ENCODE data around the gene BRAP. TPM values are rescaled to one million over a fixed set of nuclear protein-coding genes. Genes with fewer than 3 reads are reported as not detected.

The BRAP gene
- polyA plus RNA-seq, 3 donors: 7.0 to 14.5 (median 10.2) TPM

DNA sequence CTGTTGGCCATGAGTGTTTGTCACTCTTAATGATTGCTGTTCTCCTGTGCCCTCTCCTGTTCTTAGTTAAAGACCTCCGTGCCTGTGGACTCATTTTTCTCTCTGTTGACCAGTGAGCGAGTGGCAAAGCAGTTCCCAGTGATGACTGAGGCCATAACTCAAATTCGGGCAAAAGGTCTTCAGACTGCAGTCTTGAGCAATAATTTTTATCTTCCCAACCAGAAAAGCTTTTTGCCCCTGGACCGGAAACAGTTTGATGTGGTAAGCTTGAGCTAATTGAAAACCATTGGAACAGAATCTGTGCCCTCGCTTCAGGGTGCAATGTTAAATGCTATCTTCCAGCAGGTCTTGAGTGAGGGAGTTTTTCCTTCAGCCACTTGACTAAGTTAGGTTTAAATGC, 19.9 kb upstream of the BRAP start:
- H3K4me2 ChIP-seq (replicated peaks; ENCODE audit: extremely low read depth, low read length, poor library complexity, severe bottlenecking): no peak overlapping the region
- Mint-ChIP-seq H3K4me1 (peaks cover 8% of the 10 kb centered on the region), H3K27me3 (ENCODE audit: low read depth in 3 of 3) (no peaks in the 10 kb centered on the region), H3K4me3 (no peak overlapping the region), H3K27ac (peak overlapping the region in 1 of 7 donors; percentile 37), H3K36me3 (peaks cover 69 to 95% of the 10 kb centered on the region in 2 donors), H3K9me3 (no peaks in the 10 kb centered on the region)
- H4K20me1 ChIP-seq (ENCODE audit: insufficient read depth, low read length): no peaks in the 10 kb centered on the region
- WGBS (ENCODE audit: insufficient coverage): 85% methylated on average over 2 of the region's 5 CpGs
- H3K27me3 ChIP-seq (ENCODE audit: control insufficient read depth in 2 of 2, insufficient read depth in 2 of 2, low read length in 2 of 2): no peaks in the 10 kb centered on the region
- H3K9ac ChIP-seq (ENCODE audit: insufficient read depth, low read length, poor library complexity, severe bottlenecking): no peak overlapping the region
- no peaks in the 10 kb centered on the region for H3K9me3 ChIP-seq (replicated peaks in 1 of 2; ENCODE audit: control insufficient read depth in 1 of 2, insufficient read depth in 1 of 2, low read length in 2 of 2)
- intact Hi-C loops (cut with micrococcal nuclease): no loop called here
- H3K79me2 ChIP-seq (ENCODE audit: insufficient read depth, low read length): no peaks in the 10 kb centered on the region
- H2AFZ ChIP-seq (ENCODE audit: insufficient read depth, low read depth, low read length, poor library complexity, severe bottlenecking): no peak overlapping the region
- H3K4me3 ChIP-seq (replicated peaks in 1 of 3; ENCODE audit: low read depth in 2 of 3, low read length in 3 of 3): no peak overlapping the region
- no peak for DNase-seq
- H3K36me3 ChIP-seq (replicated peaks in 1 of 2; ENCODE audit: control insufficient read depth in 1 of 2, insufficient read depth in 2 of 2, low read length in 2 of 2): peaks cover 70 to 84% of the 10 kb centered on the region in 2 donors
- peaks cover 3 to 6% of the 10 kb centered on the region in 2 donors for H3K4me1 ChIP-seq (ENCODE audit: control insufficient read depth in 1 of 2, insufficient read depth in 2 of 2, low read length in 2 of 2)
- TF ChIP-seq, protein P1, sequence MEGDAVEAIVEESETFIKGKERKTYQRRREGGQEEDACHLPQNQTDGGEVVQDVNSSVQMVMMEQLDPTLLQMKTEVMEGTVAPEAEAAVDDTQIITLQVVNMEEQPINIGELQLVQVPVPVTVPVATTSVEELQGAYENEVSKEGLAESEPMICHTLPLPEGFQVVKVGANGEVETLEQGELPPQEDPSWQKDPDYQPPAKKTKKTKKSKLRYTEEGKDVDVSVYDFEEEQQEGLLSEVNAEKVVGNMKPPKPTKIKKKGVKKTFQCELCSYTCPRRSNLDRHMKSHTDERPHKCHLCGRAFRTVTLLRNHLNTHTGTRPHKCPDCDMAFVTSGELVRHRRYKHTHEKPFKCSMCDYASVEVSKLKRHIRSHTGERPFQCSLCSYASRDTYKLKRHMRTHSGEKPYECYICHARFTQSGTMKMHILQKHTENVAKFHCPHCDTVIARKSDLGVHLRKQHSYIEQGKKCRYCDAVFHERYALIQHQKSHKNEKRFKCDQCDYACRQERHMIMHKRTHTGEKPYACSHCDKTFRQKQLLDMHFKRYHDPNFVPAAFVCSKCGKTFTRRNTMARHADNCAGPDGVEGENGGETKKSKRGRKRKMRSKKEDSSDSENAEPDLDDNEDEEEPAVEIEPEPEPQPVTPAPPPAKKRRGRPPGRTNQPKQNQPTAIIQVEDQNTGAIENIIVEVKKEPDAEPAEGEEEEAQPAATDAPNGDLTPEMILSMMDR (IDR thresholded peaks at IDR 0.05): no peak
- H3K27ac ChIP-seq (ENCODE audit: low read depth in 1 of 2, low read length in 2 of 2): no peak overlapping the region

DNA sequence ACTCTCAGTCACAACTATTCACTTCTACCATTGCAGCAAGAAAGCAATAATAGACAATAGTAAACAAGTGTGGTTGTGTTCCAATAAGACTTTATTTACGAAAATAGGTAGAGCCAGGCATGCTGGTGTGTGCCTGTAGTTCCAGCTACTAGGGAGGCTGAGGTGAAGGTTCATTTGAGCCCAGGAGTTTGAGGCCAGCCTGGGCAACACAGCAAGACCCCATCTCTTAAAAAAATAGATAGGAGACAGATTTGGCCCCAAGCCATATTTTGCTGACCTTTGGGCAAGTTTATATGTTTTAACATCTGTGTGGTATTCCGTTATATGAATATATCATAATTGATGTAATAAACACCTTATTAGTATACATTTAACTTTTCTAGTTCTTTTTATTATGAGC, 14.2 kb upstream of the BRAP start:
- intact Hi-C loops (cut with micrococcal nuclease): no loop called here
- no peaks in the 10 kb centered on the region for H3K9me3 Mint-ChIP-seq
- H3K36me3 ChIP-seq (replicated peaks in 1 of 2; ENCODE audit: control insufficient read depth in 1 of 2, insufficient read depth in 2 of 2, low read length in 2 of 2): peaks cover 68 to 88% of the 10 kb centered on the region in 2 donors

More for the DNA sequence above, 14.2 kb upstream of the BRAP start:
- Histone ChIP-seq H3K9ac (ENCODE audit: insufficient read depth, low read length, poor library complexity, severe bottlenecking) (no peak overlapping the region), H3K27me3 (ENCODE audit: control insufficient read depth in 2 of 2, insufficient read depth in 2 of 2, low read length in 2 of 2) (no peaks in the 10 kb centered on the region), H3K4me3 (replicated peaks in 1 of 3; ENCODE audit: low read depth in 2 of 3, low read length in 3 of 3) (no peak overlapping the region), H4K20me1 (ENCODE audit: insufficient read depth, low read length) (no peaks in the 10 kb centered on the region), H3K4me1 (ENCODE audit: control insufficient read depth in 1 of 2, insufficient read depth in 2 of 2, low read length in 2 of 2) (no peaks in the 10 kb centered on the region), H2AFZ (ENCODE audit: insufficient read depth, low read depth, low read length, poor library complexity, severe bottlenecking) (no peak overlapping the region), H3K27ac (ENCODE audit: low read depth in 1 of 2, low read length in 2 of 2) (no peak overlapping the region), H3K4me2 (replicated peaks; ENCODE audit: extremely low read depth, low read length, poor library complexity, severe bottlenecking) (no peak overlapping the region), H3K79me2 (ENCODE audit: insufficient read depth, low read length) (no peaks in the 10 kb centered on the region), H3K9me3 (replicated peaks in 1 of 2; ENCODE audit: control insufficient read depth in 1 of 2, insufficient read depth in 1 of 2, low read length in 2 of 2) (no peaks in the 10 kb centered on the region)
- Mint-ChIP-seq H3K4me1 (no peaks in the 10 kb centered on the region), H3K27me3 (ENCODE audit: low read depth in 3 of 3) (no peaks in the 10 kb centered on the region), H3K36me3 (peaks cover 56 to 92% of the 10 kb centered on the region in 2 donors), H3K4me3 (no peak overlapping the region), H3K27ac (no peak overlapping the region)
- TF ChIP-seq, protein P1 (IDR thresholded peaks at IDR 0.05): no peak
- WGBS (ENCODE audit: insufficient coverage): 80% methylated on average over 1 of the region's 2 CpGs
- DNase-seq: no peak

All from CD14-positive monocyte (primary cell).